NOMO-1 (cell line): ENCODE results near the gene PROSER2.

Source experiments
- DNase-seq, 2 experiments: peaks; one replicate each; lab custom pipeline; 2025; ENCODE audit not compliant: unreplicated experiment in 2 of 2; lab: John Stamatoyannopoulos, UW

Gene PROSER2

DNA sequence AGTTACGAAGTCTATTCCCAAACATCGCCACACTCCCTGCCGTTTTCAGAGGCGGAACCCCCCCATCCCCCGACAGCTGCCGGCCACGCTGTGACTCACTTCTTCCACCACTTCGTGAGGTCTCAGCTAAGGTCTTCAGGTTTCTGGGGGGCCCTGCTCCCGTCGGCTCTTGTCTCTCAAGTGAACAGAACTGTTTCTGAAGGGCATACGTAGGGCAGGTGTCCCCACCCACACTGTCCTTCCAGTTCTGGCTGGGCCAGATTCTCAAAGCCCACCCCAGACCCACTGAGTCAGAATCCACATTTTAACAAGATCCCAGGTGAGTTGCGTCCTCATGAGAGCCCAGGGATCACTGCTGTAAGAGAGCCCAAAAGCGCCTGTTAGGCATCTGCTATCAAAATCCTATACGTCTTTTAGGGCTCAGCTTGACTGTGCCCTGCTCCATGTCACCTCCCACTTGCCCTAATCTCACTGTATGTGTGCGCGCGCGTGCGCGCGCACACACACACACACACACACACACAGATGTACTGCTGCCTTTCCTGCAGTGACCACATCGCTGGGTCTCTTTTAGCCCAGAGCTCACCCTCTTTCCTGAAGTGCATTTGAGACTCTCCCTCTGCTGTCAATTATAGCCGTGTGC, 78.8 kb downstream of the PROSER2 start:
- DNase-seq, result no peak

DNA sequence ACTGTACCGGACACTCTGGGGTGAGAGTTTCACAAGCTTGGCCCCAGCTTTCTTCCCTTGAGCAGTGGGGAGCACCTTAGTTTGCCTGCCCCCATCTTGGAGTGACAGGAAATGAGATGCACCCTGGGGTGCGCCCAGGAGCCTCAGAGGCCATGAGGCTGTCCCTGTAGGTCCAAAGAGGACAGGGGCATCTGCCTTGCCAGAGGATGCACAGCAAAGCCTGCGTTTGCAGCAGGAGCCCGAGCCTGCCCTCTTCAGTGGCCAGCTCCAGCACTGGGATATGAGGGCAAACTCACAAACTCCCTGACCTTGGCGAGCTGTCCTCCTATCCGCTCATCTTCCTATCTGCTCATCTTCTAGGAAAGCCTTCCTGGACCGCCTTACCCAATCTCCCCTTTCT, 79.5 kb downstream of the PROSER2 start:
- DNase-seq, result no peak

DNA sequence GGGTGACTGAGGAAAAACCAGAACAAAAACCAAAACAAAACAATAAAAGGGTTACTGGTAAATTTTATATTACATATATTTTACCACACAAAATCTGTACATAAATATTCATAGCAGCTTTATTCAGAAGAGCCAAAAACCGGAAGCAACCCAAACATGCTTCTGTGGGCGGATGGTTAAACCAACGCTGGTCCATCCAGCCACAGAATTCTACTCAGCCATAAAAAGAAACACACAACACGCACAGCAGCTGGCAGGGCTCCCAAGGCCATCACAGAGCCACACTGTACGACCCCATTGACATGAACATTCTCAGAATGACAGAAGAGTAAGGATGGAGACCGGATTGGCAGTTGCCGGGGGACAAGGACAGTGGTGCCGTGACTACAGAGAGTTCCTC, 83.6 kb downstream of the PROSER2 start:
- DNase-seq, result no peak

DNA sequence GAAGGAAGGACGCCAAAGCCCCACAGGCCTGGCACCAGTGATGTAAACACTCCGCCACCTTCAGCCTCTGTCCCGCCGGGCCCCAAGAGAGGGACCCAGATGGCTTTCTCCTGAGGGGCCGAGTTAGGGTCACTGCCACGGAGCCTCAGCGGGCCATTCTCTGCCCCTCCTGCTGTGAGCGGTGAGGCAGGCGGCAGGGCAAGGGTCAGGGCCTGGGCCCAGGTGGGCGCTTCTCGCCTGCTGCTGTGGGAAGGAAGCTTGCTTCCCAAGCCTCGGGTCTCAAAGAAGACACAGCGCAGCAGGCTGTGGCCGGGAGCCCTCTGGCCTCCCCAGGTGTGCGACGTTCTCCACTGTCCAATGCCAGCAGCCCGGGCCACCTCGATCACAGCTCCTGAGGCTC, 84.8 kb downstream of the PROSER2 start:
- no peak for DNase-seq

DNA sequence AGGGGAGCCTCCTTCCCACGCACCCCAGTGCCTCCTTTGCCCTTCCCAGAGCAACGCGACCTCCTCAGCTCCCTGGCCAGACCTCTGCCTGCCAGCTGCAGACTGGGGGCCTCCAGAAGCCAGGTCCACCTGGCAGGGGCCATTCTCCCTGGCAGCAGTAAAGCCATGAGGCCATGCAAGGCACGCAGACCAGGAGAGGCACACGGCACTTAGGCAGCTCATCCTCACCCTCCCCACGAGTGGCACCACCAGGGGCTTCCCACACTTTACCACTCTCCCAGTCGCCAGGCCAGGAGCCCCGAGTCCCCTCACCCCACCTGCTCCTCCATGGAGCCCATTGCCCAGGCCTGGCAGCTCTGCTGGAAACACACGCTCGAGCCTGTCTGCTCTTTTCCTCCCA, 85.4 kb downstream of the PROSER2 start:
- no peak for DNase-seq

DNA sequence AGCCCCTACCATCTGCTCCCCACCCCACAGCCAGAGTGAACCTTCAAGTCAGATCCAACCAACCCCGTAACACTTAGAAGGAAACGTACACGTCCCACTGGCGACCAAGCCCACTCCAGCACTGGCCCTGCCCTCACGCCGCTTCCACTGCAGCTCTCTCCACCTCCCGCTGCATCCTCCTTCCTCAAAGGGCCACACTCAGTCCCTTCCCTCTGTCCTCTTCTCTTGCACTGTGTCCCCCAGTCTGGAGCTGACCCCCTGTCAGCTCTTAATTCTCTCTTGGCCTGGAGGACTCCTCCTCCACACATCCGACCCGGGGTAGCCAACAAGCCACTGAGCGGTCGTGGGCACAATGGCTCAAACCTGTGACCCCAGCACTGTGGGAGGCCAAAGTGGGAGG, 85.8 kb downstream of the PROSER2 start:
- no peak for DNase-seq

DNA sequence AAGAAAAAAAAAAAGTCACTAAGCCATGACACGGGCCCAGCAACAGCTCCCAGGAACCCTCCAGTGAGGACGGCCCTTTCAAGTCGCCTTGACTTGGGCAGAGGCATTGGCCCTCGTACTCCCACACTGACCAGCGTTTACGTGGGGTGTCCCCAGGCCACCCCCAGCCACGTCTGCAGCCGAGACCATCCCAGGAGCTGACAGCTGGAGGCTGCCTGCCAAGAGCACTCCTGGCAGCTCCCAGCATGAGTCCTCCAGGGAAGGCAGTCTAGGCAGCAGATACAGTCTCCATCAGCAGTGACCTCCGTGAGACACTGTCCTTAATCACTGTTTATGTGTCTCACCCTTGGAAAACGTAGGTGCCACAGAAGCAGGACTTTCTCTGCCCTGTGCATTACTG, 86.5 kb downstream of the PROSER2 start:
- DNase-seq, result no peak

DNA sequence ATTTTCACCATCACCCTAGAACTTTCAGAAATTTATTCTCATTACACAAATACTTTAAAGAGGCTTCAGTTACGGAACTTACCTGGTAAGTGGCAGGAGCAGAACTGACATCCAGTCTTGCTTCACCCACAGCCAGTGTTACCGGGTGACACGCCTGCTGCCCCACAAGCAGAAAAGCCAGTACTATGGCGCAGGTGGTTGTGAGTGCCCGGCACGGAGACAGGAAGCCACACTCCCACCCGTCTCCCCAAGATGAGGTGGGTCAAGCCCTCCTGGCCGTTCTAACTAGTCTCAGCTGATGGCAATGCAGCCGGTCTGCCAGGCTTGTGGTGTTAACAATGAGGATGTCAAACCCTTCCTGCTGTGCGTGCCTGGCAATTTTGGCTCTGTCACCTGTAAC, 86.9 kb downstream of the PROSER2 start:
- no peak for DNase-seq

DNA sequence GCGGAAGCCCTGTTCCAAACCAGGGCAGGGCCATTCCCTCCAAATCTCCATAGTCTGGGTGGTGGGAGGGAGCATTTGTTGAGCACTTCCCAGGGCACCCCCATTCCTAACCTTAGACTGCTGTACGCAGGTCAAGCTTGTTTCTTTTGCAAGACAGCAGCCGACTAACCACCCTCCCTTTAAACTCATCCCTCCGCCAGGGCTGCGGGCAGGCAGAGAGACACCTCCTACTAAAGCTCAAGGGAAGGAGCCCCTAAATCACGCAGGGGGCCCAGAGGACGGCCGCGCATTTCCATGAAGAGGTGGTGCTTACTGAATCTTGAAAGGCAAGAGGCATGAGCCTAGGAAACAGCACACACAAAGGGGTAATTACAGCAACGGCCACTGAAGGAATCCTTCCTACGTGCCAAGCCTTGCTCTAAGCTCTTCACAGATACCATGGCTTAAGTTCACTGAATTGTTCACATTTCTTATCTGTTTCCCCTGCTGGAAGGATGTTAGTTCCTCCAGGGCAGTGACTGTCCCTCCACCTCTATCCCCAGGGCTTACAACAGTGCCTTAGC, 90.0 kb downstream of the PROSER2 start:
- no peak for DNase-seq

DNA sequence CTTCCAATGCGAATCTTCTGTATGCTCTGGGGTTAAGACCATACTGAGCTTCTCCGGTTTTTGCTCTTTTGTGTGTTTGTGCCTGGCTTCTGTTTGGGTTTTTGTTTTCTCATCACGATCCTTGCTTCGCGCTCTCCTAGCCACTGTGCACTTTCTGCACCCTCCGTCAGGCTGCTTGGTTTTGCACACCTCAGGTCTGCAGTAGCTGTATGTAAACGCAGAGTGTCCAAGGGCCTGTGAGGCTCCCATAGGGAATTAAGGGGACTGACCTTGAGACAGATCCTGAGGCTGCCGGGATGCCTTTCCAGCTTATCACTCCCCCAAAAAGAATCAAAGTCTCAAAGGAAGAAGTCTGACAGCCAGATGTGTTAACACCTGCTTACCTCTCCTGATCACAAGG, 95.2 kb downstream of the PROSER2 start:
- no peak for DNase-seq

DNA sequence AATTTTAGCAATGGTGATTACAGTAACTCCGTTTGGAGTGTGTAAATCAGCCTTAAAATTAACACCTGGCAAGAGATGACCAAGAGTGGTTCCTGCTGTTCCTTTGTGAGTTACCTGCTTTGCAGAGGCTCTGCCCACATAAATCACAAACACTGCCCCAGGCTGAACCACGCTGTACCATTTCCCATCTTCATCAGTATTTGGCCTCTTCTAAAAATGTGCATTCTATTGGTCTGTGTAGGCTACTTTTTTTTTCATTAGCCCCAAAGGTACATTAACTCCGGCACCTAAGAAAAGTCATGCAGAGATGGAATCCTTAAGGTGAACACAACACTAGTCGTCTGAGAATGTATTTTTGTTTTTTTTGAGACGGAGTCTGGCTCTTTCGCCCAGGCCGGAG, 96.1 kb downstream of the PROSER2 start:
- no peak for DNase-seq
